HepG2 (cell line): ENCODE results near the gene TOPBP1. TPM values are rescaled to one million over a fixed set of nuclear protein-coding genes. Genes with fewer than 3 reads are reported as not detected.
A peak's percentile ranks its signal among the peaks of the same experiment; 100 is the strongest.

Experiments
- ARID3A ChIP-seq: IDR thresholded peaks from 2 replicates; pipeline ENCODE4 v1.6.1; 2012; ENCODE audit warnings: low read depth, low read length, improper control_type of control experiment
- GPBP1L1 ChIP-seq: sonication (generic); formaldehyde crosslinking; IDR thresholded peaks from 2 replicates; pipeline ENCODE4 v1.5.0; 2020; ENCODE audit warnings: mild to moderate bottlenecking, missing genetic modification reagents
- IRX3 ChIP-seq: sonication (generic); formaldehyde crosslinking; IDR thresholded peaks from 2 replicates; pipeline ENCODE4 v1.8.1; 2023; ENCODE audit warnings: mild to moderate bottlenecking, low read depth, missing genetic modification reagents, borderline replicate concordance
- MBNL3 ChIP-seq: fragments of 250-450 bp; sonication (Bioruptor Pico); conservative IDR thresholded peaks from 2 replicates; pipeline ENCODE4 v1.8.0; 2022; ENCODE audit warnings: mild to moderate bottlenecking, inconsistent platforms
- PITX1 ChIP-seq: sonication (generic); formaldehyde crosslinking; IDR thresholded peaks from 2 replicates; pipeline ENCODE4 v1.5.1; 2020; ENCODE audit warnings: mild to moderate bottlenecking, missing genetic modification reagents
- RARA ChIP-seq: IDR thresholded peaks from 2 replicates; pipeline ENCODE4 v1.6.1; 2016; ENCODE audit warnings: missing genetic modification reagents, missing compliant biosample characterization
- RBM39 ChIP-seq: fragments of 200-400 bp; formaldehyde crosslinking; IDR thresholded peaks from one replicate; pipeline ENCODE4 v1.6.1; 2018; ENCODE audit warnings: antibody characterized with exemption, mild to moderate bottlenecking, low read depth, low read length; ENCODE audit not compliant: poor library complexity, severe bottlenecking
- SRF ChIP-seq: IDR thresholded peaks from 2 replicates; pipeline ENCODE4 v1.6.1; 2011; ENCODE audit warnings: mild to moderate bottlenecking, low read depth, low read length, moderate library complexity
- ZNF232 ChIP-seq: sonication (generic); formaldehyde crosslinking; IDR thresholded peaks from 2 replicates; pipeline ENCODE4 v1.4.0; 2020; ENCODE audit warnings: missing genetic modification reagents, borderline replicate concordance
- ZNF431 ChIP-seq: sonication (generic); formaldehyde crosslinking; IDR thresholded peaks from 2 replicates; pipeline ENCODE4 v1.9.0; 2022; ENCODE audit warnings: missing genetic modification reagents, low read depth, mild to moderate bottlenecking, borderline replicate concordance
- ZNF558 ChIP-seq: sonication (generic); formaldehyde crosslinking; IDR thresholded peaks from 2 replicates; pipeline ENCODE4 v1.9.0; 2022; ENCODE audit warnings: mild to moderate bottlenecking, missing genetic modification reagents, borderline replicate concordance
- ZXDC ChIP-seq: sonication (generic); formaldehyde crosslinking; IDR thresholded peaks from 2 replicates; pipeline ENCODE4 v1.5.0; 2020; ENCODE audit warnings: mild to moderate bottlenecking, missing genetic modification reagents
- polyA plus RNA-seq, 8 experiments: library from polyadenylated mRNA; depleted of rRNA in 3 of 8; stranded (reverse) in 7 of 8; unstranded in 1 of 8; fragments of >200 nt; fragmentation: Illumina TruSeq in 4 of 8; extraction: Trizol in 4 of 8; gene quantifications; 2 replicates each; pipeline versions ENCODE4 v1.2.1 to v1.2.3, GENCODE V29; 2011 to 2016; ENCODE audit warnings: low read depth in 4 of 8, missing spikeins in 1 of 8, mixed read lengths in 1 of 8; ENCODE audit not compliant: insufficient read depth in 1 of 8
- total RNA-seq, 5 experiments: library from RNA; depleted of rRNA; stranded (reverse); fragments of >200 nt; fragmentation: Illumina TruSeq; extraction: Trizol; gene quantifications; 2 replicates each; pipeline ENCODE4 v1.2.3, GENCODE V29; 2016; ENCODE audit warnings: low read depth in 1 of 5

TOPBP1 gene
- total and polyA plus RNA-seq, 2 of the 13 experiments (the other 11 are each of a cell fraction or from before 2014, with no cell fraction given): 24.3 to 42.9 TPM

GRCh38 chr3:133670525-133670995 is 8.8 kb upstream of the TOPBP1 start (continued):
- TF ChIP-seq ZXDC (no peak), ZNF431 (CRISPR knock-in tag) (peak; percentile 54; the same call in 1 of the 2 replicates), RBM39 (no peak), GPBP1L1 (no peak), RARA (CRISPR knock-in tag) (peak; percentile 97), ZNF232 (CRISPR knock-in tag) (no peak), SRF (peak; percentile 67), IRX3 (CRISPR knock-in tag) (no peak), MBNL3 (no peak), PITX1 (CRISPR knock-in tag) (peak; percentile 98), ZNF558 (CRISPR knock-in tag) (no peak), ARID3A (peak; percentile 98)
